ENCODE data around the gene FAM177B.
"Not testable (repeated sequence)": the region's sequence is repeated elsewhere in the genome, so short reads cannot be mapped to it uniquely, and the experiment has no call there.

FAM177B gene

DNA sequence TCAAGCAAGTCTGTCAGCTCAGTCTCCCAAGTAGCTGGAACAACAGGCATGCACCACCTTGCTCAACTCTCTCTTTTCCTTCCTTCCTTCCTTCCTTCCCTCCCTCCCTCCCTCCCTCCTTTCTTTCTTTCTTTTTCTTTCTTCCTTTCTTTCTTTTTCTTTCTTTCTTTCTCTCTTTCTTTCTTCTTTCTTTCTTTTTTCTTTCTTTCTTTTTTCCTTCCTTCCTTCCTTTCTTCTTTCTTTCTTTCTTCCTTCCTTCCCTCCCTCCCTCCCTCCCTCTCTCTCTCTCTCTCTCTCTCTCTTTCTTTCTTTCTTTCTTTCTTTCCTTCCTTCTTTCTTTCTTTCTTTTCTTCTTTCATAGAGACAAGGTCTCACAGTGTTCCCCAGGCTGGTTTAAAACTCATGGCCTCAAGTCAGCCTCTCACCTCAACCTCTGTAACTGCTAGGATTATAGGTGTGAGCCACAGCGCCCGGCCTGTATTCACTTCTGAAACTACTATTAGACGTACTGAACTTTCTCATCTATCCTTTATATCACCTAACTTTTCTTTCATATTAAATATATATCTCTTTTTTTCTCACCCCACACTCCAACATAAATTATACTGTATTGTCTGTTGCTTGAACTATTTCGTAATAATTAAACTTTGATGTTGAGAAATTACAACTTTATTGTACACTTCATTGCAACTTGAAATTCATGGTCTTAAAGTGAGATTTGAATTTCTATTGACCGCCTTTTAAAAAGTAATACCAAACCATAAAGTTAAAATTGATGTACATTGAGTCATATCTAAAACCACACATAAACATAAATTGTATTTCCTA is 4.8 kb downstream of the FAM177B start:
- not testable (repeated sequence) for DNase-seq

DNA sequence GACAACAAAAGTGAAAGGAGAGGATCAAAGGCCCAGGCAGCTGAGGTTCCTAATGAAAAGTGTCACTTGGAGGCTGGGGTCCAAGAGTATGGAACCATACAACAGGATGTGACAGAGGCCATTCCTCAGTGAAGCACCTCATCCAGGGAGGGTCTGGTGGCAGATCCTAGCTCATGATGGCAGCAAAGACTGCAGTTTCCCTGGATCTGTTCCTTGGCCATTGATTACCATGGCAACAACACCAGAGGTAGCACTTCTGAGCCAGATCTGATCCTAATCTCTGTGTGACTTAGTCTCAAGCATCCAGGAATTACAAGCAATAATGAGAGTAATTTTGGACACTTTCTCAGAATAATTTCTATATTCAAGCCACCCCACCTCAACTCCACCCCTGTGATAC is 12.9 kb downstream of the FAM177B start:
- peak in 1 of 3 experiments; percentile 56 for DNase-seq

DNA sequence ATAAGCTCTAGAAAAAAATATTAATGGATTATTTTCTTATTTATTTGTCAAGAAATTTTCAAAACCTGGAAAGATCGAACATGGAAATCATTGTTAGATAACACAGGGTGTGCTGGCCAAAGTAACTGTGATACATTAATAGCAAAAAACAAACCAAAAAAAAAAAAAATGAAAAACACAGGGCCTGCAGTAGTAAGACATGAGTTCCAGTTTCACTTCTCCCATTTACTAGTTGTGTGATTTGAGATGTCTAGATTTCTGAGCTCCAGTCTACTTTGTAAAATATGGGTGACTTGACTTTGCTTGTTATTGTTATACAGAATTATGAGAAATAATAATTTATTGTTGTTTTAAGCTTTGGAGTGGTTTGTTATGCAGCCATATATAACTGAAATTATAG is 13.6 kb downstream of the FAM177B start:
- no peak for DNase-seq

DNA sequence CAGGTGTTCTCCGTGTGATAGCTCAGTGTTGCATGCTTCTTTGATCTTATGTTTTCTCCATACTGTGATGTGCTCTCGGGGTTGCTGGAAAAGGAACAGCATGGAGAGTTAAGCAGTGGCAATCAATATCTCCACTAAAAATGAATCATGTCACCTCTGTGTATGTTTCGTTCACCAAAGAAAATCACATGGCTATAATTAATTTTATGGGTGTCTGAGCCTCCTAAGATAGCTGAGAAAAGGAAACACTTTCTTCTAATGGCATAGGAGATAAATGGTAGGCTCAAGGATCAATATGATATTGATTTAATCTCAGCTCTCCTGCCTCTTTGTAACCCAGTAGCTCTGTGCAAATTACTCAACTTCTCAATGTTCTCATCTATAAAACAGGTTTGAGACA is 14.3 kb downstream of the FAM177B start:
- DNase-seq = no peak

DNA sequence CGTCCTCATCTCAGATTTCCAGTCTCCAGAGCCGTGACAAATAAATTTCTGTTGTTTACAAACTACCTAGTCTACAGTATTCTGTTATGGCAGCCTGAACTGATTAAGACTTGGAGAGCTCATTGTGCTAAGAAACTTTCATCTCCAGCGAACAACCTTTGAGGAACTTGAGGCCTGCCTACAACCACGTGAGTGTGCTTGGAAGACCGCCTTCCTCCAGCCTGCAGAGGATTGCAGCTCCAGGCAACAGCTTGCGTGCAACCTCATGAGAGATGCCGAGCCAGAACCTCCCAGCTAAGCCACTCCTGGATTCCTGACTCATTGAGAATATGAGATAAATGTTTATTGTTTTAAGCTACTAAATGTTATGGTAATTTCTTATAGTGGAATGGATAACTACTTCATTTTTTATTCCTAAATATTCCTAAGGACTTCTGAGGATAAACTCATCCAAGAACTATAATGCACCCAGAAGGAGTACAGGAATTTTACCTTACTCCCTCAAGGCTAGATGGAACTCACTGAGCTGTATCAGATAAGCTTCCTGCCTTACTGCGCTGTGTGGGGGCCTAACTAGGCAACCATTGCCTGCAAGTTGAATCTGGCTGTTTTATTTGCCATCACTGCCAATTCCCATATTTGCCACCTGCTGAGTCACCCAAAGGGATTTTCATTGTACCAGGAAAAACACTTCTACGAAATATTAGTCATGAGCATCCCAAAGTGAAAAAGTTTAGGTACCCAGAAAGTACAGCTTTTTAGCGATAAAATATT is 17.6 kb downstream of the FAM177B start:
- DNase-seq = no peak

DNA sequence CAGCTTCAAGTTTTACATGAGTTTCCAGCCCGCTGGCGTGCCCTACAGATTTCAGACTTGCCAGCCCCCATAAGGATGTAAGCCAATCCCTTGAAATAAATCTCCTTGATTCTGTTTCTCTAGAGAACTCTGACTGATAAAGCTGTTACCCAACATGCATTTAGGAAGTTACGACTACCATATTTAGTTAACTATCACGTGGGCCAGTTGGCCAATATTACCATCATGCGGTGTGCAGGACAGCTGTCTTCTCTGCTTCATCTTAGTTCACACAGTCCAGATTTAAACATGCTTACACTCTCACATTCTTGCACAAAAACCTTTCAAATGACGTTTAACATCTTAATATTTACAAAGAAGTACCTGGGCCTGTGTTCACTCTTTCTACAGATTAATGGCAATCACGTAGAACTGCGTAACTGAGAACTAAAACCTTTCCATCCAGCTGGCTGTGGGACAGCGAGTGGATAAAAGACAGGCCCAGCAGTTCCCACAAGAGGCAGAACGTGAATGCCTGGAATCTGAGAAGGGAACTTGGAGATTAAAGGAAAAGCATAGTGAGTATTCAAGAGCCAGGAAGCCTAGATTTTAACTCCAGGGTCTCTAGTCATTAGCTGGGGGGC is 20.8 kb downstream of the FAM177B start:
- DNase-seq = no peak

DNA sequence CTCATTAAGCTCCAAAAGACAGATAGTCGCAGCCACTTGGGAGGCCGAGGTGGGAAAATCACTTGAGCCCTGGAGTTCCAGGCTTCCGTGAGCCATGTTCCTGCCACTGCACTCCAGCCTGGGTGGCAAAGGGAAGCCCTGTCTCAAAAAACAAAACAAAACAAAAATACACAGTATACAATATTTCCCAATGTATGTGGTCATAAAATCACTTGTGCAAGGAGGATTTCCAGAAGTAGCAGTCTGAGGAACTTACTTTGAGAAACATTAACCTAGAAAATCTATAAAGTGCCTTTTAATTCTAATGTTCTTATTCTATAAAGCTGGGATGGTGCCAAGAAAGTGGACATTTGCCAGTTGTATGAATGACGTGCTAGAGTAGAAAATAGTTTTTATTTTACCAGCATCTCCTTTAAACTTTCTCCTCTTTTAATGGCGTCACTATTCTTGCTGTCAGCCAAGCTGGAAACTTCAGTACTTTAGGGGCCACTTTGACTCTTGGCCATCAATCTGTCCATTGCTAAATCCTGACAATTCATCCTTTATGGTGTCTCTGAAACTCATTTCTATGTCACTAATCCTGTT is 22.5 kb downstream of the FAM177B start:
- no peak for DNase-seq

DNA sequence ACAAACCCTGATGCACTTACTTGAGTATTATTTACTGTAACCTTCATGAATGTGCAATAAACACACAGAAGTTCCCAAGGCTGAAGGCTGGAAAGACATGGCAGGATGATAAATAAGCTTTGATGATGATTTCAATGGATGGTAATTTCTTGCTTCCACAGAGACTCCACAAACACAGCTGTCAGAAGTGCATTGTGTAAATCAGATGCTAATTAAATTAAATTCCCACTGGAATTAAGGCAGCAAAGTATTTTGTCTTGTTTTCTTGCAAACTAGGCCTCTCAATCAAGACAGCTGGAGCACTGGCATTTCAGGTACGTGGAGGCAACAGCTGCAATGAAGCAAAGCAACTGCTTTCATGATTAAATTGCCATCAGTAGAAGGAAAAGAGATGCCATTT is 24.1 kb downstream of the FAM177B start:
- peak in 1 of 3 experiments; percentile 31 for DNase-seq

DNA sequence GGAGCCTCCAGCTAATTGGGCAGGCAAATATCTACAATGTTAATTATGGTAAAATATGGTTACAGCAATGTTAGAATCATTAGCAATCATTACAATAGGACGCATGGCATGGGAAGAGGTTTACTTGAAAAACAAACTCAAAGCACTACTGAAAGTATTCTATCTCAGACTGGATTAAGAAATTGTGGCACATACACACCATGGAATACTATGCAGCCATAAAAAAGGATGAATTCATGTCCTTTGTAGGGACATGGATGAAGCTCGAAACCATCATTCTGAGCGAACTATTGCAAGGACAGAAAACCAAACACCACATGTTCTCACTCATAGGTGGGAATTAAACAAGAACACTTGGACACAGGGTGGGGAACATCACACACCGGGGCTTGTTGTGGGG is 25.2 kb downstream of the FAM177B start:
- DNase-seq = not testable (repeated sequence)

DNA sequence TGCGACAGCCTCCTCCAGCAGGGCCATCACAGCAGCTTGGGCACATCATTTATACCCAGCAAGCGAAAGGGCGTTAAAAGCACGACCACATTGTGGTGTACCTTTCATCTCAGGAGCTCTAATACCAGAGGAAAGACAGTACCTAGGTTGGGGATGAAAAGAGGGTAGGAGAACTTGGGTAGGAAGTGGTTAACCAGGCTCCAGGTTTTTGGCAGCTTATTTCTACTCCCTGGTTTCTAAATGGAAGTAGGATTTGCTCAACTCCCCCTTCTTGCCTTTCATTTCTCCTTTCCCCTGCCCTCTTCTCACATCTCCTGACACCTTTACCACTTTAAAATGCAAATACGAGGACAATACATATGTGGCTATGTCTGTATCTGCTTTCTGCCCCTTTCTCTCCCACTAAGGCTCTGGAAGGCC is 30.2 kb downstream of the FAM177B start:
- no peak for DNase-seq

DNA sequence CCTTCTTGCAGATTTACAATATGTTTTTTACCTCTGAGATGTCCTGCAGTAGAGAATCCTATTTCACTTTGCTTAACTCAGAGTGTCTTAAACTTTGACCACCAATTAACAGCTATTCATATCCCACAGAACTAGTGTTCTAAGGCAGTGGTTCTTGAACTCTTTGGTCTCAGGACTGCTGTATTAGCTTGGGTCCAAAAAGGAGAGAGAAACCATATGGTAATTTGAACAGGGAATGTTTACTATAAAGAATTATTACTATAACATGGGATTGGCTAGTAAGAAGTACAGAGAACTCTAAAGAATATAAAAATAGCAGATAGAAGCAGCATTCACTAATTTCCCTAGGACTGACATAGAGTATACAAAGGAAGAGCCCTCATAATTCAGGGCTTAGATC is 31.6 kb downstream of the FAM177B start:
- no peak for DNase-seq

DNA sequence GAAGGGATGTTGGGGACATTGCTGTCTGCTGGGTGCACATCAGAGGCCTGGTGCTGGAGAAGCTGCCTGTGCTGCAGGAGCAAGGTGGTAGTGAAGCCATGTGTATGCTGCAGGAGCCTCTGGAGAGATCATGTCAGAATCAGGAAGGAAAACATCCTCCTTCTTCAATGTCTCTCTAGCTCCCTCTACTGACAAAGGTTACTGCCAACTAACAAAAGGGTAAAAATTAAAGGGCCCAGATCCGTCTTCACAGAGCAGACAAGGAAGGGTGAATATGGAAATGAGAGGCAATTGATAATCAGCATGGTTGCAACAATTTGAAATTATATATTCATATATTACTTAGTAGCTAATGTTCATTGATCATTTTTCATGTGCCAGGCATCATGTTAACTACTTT is 32.2 kb downstream of the FAM177B start:
- DNase-seq = no peak

DNA sequence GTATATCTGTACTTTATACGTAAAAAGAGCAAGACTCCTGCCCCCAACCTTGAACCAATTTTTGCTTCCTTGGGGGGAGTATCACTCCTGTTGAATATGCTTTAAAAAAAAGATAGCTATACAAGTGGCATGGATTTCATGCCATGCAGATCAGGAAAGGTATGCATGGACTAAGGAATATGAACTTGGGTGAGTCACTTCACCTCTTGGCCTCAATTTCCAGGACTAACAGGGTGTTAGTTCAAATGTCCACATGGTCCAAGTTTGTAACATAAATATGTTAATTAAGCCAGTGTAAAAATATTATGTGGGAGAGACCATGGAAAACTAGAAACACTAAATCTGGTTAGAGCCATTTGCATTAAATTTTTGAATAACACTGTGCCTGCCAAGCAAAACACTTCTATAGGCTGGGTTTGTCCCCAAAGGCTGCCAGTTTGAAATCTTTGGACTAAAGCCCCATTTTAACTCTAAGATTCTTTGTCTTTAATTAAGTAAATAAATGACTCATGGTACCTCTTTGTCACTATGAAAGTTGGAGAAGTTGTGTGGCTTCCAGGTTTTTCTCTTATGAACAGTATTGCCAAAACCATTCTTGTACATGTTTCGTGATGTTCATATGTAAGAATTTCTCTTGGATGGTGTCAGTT is 33.1 kb downstream of the FAM177B start:
- no peak for DNase-seq

DNA sequence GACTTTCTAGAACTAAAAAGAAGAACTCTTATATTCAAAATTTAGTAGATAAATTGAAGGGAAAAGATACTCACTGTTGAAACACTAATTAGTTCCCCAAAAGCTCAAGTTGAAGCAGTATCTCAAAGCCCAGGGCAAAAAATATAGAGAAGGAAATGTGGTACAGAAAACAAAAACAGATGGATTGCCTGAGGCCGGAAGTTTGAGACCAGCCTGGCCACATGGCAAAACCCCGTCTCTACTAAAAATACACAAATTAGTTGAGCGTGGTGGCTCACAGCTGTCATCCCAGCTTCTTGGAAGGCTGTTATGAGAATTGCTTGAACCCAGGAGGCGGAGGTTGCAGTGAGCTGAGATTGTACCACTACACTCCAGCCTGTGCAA is 36.0 kb downstream of the FAM177B start:
- DNase-seq = no peak

DNA sequence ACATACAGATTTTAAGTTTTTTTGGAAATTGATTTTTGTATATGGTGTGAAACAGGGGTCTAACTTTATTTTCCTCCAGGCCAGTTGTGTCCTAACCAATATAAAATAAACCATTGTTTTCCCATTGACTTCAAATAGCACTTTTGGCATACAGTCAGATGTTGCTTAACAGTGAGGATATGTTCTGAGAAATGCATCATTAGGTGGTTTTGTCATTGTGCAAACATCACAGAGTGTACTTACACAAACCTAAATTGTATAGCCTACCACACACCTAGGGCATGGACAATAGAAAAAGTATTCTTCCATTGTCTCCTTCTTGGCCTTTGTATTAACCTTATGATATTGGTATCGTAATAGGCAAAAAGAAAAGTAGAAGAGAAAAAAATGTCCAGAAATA is 40.5 kb downstream of the FAM177B start:
- DNase-seq = peak in 1 of 3 experiments; percentile 32

DNA sequence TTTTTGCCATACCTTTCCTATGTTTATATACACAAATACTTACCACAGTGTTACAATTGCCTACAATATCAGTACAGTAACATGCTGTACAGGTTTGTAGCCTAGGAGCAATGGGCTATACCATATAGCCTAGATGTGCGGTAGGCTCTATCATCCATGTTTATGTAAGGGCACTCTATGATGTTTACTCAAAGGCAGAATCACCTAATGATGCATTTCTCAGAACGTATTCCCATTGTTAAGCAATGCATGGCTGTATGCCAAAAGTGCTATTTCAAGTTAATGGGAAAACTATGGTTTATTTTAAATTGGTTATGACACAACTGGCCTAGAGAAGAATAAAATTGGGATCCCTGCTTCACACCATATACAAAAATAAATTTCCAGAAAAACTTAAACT is 41.0 kb downstream of the FAM177B start:
- peak in 2 of 3 experiments; percentile 16 to 78 for DNase-seq

DNA sequence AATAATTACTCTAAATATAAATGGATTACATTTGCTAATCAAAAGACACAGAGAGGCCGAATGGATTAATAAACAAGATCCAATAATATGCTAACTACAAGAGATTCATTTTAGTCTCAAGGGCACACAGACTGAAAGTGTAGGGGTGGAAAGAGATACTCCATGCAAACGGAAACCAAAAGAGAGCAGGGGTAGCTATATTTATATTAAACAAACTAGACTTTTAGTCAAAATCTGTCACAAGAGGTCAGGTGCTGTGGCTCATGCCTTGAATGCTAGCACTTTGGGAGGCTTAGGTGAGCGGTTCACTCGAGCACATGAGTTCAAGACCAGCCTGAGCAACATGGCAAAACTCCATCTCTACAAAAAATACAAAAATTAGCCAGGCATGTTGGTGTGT is 44.2 kb downstream of the FAM177B start:
- no peak for DNase-seq

DNA sequence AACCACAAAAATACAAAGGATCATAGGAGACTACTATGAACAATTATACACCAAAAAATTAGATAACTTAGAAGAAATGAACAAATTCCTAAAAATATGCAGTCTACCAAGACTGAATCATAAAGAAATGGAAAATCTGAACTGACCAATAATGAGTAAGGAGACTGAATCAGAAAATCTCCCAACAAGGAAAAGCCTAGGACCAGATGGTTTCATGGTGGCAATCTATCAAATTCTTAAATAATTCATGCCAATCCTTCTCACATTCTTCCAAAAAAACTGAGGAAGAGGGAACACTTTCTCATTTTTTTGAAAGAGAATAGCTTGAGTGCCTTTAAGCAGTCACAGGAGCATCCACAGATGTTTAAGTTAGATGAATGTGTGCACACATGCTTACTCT is 46.0 kb downstream of the FAM177B start:
- DNase-seq = no peak

DNA sequence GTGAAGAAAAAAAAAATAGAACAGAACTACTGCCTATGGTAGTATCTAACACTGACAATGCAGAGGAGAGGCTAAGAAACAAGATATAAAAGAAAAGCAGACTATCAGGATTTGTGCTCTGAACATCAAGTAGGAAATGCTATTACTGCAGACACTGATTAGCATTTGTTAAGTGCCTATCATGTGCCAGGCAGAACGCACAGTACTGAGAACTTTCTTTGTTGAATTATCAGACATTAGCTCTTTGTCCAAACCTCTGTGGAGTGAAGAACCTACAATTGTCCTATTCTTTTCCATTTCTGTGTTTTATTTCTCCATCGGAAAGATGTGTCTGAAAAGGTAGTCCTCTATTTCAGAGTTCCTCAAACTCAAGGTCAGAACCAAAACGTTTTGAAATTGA is 47.4 kb downstream of the FAM177B start:
- DNase-seq = no peak

DNA sequence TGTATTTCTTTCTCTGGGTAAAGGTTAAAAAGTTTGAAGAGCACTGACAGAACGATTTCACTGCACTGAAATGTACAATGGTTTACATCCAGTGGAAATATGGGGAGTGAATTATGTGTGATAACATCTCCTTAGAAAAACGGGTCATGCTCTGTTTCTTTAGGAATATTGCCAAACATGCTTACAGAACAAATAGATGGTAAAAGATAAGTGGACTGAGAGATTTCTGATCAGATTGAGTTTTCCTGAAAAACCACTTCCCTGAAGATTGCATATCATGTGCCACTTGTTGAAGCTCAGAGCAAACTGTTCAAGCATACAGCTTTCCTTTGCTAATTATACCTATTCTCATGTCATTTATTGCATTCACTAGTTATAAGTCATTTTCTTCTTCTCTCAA is 47.9 kb downstream of the FAM177B start:
- no peak for DNase-seq

DNA sequence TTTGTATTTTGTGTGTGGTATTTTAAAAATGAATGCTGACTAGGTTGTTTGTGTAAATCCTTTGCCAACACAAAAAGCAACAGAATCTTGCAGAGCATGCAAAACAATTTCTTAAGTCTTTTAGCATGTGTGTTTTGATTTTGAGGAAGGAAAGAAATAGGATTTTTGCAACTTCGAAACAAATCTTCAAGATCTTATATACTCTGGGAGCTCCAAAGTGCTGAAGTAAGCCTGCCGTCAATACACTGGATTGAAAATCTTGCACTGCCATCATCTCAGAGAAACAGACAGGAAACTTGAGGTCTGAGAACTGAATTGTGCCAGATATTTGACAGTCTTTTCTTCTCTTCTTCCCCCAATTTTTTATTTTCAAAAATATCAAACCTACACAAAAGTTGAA is 48.5 kb downstream of the FAM177B start:
- no peak for DNase-seq

DNA sequence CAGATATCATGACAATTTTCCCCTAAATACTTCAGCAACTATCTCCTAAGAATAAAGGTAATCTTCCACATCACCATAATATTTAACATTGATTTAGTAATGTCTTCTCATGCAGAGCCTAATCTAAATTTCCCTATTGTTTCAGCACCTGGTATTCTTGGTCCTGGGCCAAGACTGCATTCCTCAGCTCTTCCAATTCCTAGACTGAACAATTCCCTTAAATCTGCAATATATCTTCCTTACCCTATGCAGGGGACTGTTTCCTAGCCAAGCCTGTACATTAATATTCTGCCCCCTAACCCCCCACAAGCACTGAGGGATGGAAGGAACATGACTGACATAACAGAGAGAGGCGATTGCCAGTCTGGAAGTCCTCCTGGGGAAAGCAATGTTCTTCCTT is 49.1 kb downstream of the FAM177B start:
- no peak for DNase-seq

DNA sequence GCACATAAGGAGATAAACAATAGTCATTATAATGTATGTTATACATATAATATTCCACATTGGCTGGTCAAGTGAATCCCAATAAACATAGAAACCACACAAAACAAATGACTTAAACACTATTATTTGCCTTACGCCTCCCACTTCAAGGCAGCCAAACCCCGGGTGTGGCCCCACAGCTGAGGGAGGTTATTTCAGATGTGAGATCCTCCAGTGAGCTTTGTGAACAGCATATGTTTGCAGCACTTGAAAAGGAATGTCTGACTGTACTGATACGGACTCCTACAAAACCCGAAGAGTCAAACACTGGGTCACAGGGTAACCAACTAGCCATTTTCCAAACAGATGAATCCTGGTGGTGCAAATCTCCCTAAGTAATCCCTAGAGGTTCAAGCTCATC is 50.7 kb downstream of the FAM177B start:
- DNase-seq = no peak
